Measurements from ENCODE around the gene VPS13A.
A peak's percentile ranks its signal among the peaks of the same experiment; 100 is the strongest.

VPS13A gene

DNA sequence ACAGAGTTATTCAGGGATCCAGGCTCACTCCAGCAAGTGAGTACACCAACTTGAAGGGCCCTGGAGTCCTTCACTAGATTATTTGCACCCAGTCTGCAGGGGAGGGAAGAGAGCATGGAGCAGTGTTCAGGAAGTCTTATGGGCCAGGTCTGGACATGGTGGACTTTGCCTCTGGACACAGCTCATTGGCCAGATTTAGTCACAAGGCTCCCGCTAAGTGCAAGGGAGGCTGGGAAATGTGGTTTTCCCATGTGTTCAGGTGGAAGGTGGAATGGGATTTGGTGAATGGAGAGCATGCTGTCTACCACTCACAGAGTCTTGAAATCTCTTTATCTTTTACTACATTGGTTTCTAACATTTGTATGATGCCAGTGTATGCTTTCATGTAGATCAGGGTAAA is 270.3 kb downstream of the VPS13A start:
- Mint-ChIP-seq H3K27me3 (ENCODE audit: low read depth) (no peaks in the 10 kb centered on the region), H3K4me3 (no peak overlapping the region), H3K4me1 (no peaks in the 10 kb centered on the region), H3K27ac (no peak overlapping the region), H3K9me3 (peaks cover 11% of the 10 kb centered on the region), H3K36me3 (ENCODE audit: low read depth) (no peaks in the 10 kb centered on the region)
- TF ChIP-seq, protein P1, sequence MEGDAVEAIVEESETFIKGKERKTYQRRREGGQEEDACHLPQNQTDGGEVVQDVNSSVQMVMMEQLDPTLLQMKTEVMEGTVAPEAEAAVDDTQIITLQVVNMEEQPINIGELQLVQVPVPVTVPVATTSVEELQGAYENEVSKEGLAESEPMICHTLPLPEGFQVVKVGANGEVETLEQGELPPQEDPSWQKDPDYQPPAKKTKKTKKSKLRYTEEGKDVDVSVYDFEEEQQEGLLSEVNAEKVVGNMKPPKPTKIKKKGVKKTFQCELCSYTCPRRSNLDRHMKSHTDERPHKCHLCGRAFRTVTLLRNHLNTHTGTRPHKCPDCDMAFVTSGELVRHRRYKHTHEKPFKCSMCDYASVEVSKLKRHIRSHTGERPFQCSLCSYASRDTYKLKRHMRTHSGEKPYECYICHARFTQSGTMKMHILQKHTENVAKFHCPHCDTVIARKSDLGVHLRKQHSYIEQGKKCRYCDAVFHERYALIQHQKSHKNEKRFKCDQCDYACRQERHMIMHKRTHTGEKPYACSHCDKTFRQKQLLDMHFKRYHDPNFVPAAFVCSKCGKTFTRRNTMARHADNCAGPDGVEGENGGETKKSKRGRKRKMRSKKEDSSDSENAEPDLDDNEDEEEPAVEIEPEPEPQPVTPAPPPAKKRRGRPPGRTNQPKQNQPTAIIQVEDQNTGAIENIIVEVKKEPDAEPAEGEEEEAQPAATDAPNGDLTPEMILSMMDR (IDR thresholded peaks at IDR 0.05; ENCODE audit: unreplicated experiment in 3 of 3), result no peak

DNA sequence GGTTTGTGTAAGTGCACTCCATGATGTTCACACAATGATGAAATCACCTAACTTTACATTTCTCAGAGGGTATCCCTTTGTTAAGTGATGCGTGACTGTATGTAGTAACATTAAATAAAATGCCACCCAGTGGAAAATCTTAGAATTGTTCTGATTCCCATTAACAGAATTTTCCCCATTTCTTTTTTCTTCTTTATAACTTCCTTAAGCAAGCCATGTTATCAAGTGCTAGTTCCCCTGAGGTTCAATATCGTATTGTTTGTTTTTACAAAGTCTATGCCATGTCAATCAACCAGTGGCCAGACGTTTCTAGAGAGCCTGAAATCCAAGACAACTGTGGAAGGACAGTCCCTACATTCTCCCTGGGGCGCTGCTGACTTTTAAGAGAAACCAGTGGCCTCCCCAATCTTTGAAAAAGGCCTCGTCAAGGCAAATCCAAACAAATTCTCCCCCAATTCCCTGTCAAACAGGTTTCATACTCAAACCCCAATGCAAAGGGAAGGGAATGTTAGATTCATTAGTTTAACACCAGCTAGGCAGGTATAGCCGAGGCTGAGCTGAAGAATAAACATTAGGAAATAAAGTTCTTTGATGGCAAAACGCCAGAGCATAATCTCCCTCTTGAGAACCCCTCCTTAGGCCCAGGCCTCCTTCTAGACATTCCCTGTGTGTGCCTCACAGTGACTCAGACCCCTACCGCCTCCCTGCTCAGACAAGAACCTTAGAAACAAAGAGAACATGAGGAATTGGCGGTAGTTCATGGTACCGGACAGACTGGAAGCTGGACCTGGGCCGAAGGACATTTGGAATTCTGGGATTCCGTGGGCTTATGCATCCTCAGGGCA is 272.1 kb downstream of the VPS13A start:
- no peaks in the 10 kb centered on the region for H3K36me3 Mint-ChIP-seq (ENCODE audit: low read depth)
- H3K27ac Mint-ChIP-seq, result peak overlapping the region in 1 of 3 experiments; percentile 26
- TF ChIP-seq, protein P1 (IDR thresholded peaks at IDR 0.05; ENCODE audit: unreplicated experiment in 3 of 3), result peak in 1 of 3 experiments; percentile 9
- no peaks in the 10 kb centered on the region for H3K27me3 Mint-ChIP-seq (ENCODE audit: low read depth)
- H3K9me3 Mint-ChIP-seq, result peaks cover 11% of the 10 kb centered on the region
- no peaks in the 10 kb centered on the region for H3K4me1 Mint-ChIP-seq
- H3K4me3 Mint-ChIP-seq, result no peak overlapping the region

DNA sequence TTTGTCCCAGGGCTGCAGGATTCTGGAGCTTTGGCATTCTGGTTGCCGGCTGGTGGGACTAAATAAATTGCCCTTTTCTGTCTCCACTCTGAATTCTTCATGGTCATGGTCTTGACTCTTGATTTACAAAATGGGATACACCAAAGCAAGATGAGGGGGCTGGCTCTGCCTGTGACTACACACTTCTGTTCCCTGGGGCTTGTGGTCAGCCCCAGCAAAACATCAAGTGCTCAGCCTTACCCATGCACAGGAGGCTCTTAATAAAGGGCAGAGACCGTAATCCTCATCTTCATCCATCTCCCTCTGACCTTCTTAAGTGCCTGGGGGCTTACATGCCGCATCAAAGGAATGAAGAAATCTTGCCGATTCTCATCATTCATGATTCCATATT is 272.7 kb downstream of the VPS13A start:
- TF ChIP-seq, protein P1 (IDR thresholded peaks at IDR 0.05; ENCODE audit: unreplicated experiment in 3 of 3), result no peak
- no peak overlapping the region for H3K27ac Mint-ChIP-seq
- H3K9me3 Mint-ChIP-seq, result peaks cover 11% of the 10 kb centered on the region
- H3K4me1 Mint-ChIP-seq, result no peaks in the 10 kb centered on the region
- no peaks in the 10 kb centered on the region for H3K27me3 Mint-ChIP-seq (ENCODE audit: low read depth)
- H3K36me3 Mint-ChIP-seq (ENCODE audit: low read depth), result no peaks in the 10 kb centered on the region
- H3K4me3 Mint-ChIP-seq, result no peak overlapping the region

DNA sequence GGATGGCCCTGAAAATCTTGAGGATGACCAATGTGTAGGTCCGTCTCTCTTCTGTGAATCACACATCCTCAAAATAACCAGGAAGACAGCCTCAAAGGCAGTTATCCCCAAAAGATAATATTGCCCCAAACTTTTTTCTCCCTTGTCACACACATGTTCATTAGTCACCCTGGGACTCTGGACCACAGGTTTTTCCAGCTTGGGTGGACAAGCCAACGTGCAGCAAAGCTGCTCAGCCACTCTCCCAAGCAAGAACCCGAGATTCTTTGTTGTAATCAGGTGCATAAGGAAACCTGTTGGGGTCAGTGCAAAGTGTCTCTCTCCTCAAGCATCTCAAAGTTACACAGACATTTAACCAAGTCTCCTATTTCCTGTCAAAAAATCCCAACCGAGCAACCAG is 274.2 kb downstream of the VPS13A start:
- H3K4me3 Mint-ChIP-seq, result no peak overlapping the region

DNA sequence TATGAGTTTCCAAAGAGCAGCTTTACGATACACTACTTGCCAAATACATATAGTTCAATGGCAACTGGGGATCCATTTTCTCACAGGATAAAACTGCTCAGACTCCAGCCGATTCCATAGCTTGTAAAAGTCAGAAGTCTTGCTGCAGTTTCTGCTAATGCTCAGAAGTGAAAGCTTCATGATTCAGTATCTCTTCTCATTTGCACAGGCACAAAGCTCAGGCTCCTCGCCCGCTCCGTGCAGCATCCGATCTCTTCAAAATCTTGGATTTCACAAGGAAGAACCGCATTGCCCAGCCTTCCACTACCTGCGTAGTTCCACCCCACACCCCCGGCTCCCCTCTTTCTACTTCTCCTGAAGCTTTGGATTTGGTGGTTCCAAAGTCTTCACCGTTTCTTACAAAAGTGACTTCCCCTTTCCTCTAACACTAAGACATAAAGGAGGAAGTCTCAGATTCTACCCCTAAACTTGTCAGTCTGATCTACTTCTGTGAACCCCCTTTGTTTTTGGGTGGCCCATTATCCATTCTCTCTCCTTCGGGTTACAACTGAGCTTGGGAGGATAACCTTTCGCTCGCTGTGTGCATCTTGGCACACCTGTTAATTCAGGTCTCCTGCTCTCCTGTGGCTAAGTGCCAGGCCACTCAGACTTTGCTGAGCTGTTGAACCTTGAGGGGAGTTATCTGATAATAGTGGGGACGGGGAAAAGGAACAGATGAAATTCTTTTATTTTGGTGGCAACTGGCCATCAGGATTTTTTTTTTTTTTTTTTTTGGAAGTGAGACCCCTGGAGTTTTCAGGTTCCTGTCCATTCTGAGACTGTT is 276.7 kb downstream of the VPS13A start:
- no peaks in the 10 kb centered on the region for H3K36me3 Mint-ChIP-seq (ENCODE audit: low read depth)
- TF ChIP-seq, protein P1 (IDR thresholded peaks at IDR 0.05; ENCODE audit: unreplicated experiment in 3 of 3), result no peak
- H3K4me3 Mint-ChIP-seq, result no peak overlapping the region
- H3K27ac Mint-ChIP-seq, result peak overlapping the region in 1 of 3 experiments; percentile 25
- H3K9me3 Mint-ChIP-seq, result peaks cover 9% of the 10 kb centered on the region
- H3K27me3 Mint-ChIP-seq (ENCODE audit: low read depth), result no peaks in the 10 kb centered on the region
- peaks cover 11% of the 10 kb centered on the region for H3K4me1 Mint-ChIP-seq

More for the DNA sequence above, 274.2 kb downstream of the VPS13A start:
- no peaks in the 10 kb centered on the region for H3K27me3 Mint-ChIP-seq (ENCODE audit: low read depth)
- no peaks in the 10 kb centered on the region for H3K4me1 Mint-ChIP-seq
- TF ChIP-seq, protein P1 (IDR thresholded peaks at IDR 0.05; ENCODE audit: unreplicated experiment in 3 of 3), result no peak
- no peaks in the 10 kb centered on the region for H3K36me3 Mint-ChIP-seq (ENCODE audit: low read depth)
- no peak overlapping the region for H3K27ac Mint-ChIP-seq
- H3K9me3 Mint-ChIP-seq, result peaks cover 11% of the 10 kb centered on the region

Measured in nephron (organoid).